HG03159 (cell line): ENCODE data around the gene B3GNT2.
"Not testable (repeated sequence)": the region's sequence is repeated elsewhere in the genome, so short reads cannot be mapped to it uniquely, and the experiment has no call there.

Experiments used
- ATAC-seq: cut with Tn5 transposase; IDR thresholded peaks from one replicate; pipeline ENCODE4 v1.9.1; 2021; ENCODE audit warnings: mild to moderate bottlenecking, moderate library complexity; ENCODE audit not compliant: unreplicated experiment

Gene B3GNT2

DNA sequence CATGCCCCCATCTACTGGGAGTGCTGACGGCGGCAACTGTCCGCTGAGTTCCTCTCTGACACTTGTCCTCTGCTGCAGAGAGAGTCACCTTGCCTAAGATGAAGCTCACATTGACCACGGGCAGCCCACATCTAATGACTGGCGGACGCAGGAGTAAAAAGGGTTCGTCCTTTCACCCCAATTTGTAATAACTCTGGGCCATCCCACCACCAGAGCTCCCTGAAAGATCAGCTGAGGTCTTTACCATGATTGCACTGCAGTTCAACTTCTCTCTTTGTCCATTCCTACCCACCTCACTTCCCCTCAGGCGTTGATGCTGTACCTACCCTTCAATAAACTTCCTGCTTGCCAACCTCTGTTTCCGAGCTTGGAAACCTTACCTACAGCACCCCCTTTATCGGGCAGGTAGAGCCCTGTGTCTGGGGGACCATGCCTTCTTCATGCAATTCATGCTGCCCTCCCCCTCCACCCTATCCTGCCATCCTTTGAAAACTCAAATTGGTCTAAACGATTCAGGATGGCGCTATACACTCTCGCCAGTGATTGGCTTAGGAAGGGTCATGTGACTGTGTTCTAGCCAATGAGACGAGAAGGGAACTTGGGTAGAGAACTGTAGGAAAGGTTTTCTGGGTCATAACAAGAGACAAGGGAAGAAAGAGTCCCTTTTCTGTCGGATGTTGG, 10.3 kb upstream of the B3GNT2 start:
- no peak for ATAC-seq

DNA sequence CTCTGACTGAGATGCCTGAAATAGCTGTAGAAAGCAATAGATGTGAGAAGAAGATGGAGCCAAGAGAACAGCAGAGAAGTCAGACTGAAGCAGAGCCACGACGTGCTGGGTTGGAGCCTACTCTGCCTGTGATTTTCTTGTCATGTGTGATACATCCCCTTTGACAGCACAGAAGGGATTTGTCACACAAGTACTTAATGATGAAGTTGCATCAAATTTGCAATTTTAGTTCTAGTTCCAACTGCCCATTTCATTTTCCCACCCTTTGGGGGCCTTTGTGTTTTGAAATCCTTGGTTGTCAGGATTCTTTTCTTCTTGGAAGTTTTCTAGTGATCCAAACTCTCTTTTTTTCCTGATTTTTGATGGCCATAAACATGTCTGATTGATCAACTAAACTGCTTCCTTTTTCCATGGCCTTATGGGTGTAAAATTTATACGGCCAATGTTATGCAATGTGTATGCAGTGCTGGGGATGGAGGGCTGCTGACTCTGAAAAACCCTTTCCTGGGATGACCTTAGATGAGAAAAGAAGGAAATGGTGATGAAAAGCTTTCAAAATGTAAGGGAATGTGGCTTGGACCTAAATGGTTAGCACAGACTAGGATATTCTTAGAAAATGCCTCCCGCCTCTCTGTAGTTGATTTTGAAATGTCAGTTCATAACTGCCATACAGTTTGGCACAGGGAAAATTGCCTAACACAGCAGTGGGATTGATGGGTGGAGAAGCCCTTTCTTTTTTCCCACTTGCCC, 9.6 kb upstream of the B3GNT2 start:
- ATAC-seq = no peak

DNA sequence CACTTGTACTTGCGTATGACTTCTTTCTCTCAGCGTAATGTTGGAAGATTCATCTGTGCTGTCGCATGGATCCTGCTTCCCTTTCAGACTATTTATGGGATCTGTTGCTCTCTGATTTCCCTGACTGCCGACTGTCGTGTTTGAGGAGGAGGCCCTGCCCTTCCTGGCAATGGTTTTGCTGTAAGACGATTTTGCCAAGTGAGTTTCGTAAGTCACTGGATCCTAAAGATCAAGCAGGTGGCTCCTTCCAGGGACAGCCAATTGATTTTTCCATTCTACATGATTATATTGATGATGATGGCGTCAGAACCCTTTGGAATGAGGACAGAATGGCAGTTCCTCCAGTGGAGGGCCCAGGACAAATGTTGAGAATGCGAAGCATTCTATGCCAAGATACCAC, 8.7 kb upstream of the B3GNT2 start:
- no peak for ATAC-seq

DNA sequence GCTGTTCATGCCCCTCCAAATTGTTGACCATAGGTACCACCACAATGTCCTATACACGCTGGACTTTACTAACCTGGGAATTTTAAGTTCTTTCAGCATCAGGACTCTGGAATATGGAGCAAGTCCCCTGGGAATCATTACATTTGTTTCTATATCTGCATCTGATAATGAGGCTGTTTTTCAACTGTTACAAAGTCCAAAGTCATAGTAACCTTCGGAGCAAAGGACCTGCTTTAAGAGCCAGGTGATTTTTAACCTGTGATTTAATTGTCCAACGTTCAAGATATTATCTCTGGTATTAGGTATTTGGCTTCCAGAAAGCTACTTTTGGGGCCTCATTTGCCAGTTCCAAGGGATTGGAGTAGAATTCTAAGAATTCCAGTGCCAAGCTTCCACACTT, 7.5 kb upstream of the B3GNT2 start:
- ATAC-seq = no peak

DNA sequence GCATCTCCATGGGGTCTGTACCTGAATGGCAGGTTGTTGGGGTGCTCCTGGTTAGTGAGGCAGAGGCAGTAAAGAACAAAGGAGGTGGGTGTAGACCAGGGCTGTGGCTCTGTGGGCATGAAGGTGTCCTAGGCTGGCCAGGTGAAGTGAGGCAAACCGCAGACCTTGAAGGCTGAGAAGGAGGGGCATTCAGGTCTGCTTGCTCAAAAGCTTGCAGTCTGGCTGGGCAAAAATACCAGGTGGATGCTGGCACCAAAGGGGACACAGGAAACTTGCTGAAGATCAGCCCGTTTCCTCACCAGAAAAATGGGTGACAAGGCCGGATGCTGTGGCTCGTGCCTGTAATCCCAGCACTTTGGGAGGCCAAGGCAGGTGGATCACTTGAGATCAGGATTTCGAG, 6.7 kb upstream of the B3GNT2 start:
- no peak for ATAC-seq

DNA sequence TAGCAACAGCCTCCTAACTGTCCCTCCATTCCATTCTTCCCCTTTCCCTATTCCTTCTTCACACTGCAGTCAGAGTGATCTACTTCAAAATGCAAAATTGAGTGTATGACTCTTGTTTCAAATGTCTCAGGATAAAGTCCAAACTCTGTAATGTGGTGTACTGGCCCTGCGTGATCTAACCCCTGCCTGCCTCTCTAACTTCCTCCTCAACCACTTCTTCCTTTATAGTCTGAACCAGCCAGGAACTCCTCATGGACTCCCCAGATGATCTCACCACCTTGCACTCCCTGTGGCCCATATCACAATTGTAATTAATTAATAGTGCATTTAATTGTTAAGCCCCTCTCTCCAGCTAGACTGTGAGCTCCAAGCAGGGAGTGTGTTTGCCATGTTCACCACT, 3.1 kb upstream of the B3GNT2 start:
- ATAC-seq = no peak

DNA sequence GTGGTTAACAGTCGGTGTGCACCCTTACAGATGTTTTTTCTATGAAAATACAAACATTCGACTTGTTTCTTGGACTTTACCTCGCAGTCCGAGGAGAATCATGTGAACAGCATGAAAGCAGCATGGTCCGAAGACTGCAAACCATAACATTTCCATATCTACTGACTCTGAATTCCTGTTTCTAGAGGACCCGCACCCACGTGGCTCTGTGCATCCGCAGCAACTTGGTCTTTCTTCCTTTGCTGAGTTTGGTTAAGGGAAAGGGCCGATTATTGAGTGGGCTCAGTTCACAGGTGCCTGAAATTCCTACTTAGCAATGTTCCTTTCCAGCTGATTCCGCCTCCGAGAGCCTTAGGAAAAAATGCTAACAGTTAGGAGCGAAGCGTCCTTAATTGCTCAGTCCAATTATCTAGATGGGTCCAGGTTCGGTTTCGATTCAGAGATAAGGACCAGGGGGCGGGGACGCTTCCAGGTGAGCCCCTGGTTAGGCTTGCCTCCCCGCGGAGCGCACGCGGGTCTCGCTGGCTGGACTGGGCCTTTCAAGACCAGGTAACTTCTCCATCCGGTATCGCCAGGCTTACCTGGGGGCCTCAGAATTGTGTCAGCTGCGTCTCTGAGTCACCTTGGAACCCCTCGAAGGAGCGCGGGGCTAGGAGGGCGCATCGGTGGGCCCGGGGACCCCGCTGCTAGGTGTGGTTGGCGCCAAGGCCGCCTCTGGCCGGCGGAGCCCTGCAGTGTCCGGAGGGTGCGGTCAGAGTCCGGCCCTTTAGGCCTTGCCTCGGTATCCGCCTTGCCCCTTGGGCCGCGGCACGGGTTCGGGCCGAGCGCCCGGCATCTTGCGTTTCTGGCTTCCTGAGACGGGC, 1.1 kb upstream of the B3GNT2 start:
- ATAC-seq = no peak

DNA sequence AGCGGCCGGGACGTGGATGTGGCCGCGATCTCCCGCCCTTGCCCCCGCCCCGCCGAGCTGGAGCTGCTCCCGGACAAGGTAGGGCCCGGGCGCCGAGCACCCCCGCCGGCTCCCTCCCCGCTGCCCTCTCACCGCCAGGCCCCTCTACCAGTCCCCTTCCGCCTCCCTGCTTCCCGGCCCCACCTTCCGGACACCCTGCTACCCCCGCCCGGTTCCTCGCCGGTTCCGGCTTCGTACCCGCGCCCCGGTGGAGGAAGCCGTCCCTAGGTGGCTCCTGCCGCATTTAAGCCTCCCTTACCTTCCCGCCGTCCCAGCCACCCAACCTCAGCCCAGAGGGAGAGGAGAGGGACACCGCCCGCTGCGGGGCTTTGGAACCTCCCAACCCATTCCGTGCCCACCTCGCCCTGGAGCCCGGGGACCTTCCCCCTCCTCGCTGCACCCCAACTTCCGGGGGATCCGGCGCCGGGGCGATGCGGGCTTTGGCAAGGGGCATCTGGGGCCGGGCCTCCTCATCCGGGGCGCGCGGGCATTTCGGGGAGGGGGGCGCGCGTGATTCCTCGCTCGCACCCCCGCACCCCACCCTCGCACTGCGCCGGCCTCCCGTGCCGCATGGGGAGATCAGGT, 475 bp downstream of the B3GNT2 start:
- peak; percentile 16 for ATAC-seq

DNA sequence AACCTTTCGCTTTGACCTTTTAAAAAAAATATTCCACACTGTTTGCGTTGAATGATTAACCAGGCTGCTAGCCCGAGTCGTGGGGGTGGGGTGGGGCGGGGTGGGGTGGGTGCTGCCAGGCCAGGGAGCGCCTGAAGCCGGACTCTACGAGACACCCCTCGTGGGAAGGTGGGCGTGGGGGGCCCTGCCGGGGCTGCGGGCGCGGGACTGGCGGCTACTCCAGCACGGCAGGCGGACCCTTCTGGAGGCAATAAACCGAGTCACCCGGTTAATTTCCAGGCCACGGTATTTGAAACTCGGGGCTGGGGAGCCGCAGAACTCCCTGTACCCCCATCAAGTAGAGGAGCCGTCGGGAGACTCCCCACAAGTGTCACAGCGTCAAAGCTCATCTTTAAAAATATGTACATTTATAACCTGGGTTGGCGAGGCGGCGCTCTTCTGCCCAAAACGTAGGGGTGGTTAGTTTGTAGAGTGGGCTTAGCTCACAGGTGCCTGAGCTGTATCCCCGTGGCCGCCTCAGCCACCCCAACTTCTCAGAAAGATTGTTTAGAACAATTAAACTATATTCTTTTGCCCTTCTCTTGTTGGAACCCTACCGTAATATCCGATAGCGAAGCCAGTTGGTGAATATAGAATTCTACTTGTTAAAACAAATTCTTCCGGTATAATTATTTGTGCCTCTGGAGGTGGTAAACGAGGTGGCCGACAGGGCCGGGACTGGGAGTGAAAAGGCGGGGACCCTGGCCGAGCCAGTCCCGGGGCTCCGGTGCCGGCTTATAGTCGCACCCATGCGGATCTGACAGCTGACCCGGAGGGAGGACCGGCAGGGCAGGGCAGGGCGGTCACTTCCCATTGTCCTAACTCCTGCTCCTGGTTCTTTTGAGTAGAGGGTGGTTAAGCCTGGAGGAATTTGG, 1.4 kb downstream of the B3GNT2 start:
- ATAC-seq = no peak

DNA sequence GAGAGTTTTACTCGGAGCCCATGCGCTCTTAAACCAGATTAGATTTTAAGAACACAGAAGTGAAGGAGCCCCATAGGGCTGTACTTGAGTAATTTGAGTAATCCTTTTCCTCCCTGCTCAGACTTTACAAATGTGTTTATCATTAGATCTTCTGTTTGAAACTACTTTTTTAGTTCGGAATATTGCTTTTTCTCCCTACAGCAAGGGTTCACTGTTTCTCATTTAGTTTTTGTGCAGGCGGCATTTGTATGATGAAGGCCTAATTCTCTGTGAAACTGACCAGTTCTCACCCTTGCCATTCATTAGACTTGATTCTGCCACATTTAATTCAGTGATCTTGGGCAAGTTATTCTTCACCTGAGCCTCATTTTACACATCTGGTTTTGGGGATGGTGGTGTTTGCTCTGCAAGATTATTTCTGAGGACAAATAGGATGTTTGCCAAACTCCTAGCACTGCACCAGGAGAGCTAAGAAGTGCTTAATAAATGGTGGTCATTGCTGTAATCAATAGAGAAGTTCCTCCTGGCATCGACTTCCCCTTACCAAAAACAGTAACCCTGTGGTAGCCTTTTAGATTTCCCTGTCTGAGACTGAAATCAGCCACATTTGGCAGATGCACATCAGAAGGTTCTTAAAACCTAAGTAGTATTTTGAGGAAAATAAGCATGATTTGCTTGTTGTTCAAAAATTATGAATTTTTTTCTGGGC, 2.2 kb downstream of the B3GNT2 start:
- ATAC-seq = no peak

DNA sequence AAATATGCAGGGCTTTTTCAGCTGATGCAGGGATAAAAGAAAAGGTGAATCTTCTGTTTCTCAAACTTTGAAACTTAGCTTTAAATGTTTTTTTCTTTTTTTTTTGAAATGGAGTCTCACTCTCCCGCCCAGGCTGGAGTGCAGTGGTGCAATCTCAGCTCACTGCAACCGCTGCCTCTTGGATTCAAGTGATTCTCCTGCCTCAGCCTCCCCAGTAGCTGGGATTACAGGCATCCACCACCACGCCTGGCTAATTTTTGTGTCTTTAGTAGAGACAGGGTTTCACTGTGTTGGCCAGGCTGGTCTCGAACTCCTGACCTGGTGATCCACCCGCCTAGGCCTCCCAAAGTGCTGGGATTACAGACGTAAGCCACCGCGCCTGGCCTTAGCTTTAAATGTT, 2.9 kb downstream of the B3GNT2 start:
- ATAC-seq = not testable (repeated sequence)

DNA sequence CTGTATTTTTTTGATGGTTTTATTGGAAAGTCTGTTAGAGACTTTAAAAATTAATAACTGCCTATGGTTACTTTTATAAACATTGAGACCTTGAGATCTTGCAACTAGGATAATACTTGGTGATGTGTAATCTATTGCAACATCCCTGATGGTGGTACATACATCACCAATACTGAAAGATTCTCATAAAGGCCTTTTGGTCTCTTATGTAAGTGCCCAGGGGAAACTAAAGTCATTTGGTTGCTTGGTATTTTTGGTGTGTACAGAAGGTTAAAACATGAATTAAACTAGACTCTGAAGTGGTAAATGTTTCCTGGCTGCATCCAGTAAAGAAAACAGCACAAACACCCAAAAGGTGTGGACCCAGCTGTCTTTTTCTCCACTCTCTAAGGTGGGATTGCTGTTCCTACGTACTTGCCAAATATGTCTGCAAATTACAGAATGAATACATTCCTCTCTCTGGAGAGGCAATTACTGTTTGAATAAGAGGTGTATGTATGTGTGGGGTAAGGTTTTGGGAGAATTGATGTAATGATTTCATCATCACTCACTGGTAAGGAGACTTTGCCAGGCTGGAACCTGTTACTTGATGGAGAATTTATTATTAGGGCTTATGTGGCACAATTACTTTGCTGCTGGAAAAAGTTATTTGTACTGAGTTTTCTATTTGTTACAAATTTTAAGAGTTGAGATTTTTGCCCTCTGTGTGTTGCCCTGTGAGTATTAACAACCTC, 3.6 kb downstream of the B3GNT2 start:
- ATAC-seq = no peak

DNA sequence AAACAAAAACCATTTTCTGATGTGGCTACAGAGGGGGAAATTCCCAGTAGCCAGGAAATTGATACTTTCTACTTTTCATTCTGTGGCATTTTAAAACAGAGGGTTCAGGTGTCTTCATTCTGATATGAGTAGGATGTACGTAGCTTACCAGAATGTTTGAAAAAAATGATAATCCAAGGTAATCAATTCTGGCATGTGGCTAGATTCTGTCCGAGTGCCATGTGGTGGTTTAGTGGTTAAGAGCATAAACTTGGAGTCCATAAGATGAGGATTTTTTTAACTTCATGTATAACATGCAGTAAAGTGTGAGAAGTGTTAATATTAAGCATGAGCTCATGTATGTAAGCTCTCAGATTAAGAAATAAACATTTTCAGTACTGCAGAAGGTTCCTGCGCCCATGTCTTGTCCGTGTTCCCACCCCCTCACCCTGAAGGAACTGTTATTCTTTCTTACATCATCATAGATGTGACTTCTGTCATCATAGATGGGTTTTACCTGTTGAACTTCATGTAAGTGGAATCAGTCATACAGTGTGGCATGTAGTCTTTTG, 4.5 kb downstream of the B3GNT2 start:
- ATAC-seq = no peak

DNA sequence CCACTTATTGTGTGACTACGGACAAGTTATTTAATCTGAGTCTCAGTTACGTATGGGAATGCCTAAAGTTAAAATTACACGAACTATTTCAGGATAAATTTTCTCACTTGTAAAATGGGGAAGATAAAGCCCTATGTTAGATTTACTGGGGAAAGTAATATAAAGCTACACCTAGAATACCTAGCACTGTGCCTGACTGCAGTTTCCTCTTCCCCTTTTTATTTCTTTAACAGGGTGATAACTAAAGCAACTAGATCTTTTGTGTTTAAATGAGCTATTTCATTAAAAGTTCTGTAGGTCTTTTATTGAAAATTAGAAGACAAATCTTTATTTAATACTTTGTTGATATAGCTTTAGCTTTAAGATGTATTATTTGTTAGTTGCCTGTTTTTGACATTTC, 5.0 kb downstream of the B3GNT2 start:
- no peak for ATAC-seq

DNA sequence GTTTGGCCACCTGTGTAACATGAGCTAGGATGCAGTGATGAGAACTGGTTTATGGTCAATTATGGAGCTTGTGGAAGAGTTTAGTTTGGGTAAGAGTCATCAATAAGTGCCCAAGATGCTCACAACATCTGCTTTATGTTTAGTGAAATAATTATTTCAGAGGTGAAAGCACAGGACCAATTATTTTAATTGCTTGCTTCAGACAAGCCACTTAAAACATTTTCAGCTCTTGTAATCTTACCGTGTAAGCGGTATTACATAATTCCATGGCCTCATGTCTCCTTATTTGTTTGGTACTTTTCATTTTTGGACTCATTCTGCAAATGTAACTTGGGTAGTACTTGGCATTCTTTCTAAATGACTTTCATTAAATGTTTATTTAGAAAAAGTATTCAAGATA, 5.4 kb downstream of the B3GNT2 start:
- no peak for ATAC-seq

DNA sequence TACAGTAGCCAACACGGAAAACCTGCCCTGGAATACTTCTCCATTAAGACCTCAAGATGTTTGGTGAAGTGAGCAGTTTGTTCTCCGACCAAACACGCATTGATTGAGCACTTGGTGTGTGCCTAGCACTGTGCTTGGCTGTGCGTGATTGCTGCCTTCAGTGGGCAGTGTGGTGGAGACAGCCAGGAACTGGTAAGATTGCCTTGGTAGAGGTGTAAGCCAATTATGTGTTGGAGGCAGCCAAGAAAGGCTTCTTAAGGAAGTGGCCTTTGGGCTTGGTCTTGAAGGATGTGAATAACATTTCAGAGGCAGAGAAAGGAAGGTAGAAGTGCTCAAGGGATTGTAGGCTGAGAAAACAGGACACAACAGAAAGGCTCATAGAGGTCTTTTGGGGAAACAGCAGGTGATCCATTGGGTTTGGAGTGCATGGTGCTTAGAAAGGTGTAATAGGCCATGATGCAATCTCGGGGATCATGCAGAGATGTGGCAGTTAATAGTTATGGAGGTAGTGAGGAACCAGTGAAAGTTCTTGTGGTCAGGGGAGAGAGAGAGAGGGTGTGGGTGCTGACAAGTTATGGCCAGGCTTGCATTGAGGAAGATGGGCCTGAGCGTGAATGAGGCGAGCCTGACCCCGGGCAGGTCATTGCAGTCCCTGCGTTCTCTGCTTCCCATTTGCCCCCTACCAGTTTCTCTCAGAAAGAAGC, 6.3 kb downstream of the B3GNT2 start:
- ATAC-seq = no peak

DNA sequence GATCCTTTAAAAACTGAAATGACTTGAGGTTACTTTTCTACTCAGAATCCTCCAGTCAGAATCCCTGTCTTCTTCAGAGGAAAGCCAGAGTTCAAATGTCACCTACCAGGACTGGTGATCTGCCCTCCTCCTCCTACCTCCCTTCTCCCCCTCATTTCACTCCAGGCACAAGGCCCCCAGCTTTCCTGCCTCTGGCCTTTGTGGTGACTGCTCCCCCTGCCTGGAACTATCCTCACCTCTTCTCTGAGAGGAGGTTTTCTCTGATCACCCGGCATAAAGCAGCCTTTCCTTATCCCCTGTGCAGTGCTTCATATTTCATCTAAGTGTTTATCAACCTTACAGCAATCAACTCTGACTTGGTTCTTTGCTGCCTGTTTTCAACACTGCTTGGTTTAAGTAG, 6.8 kb downstream of the B3GNT2 start:
- no peak for ATAC-seq

DNA sequence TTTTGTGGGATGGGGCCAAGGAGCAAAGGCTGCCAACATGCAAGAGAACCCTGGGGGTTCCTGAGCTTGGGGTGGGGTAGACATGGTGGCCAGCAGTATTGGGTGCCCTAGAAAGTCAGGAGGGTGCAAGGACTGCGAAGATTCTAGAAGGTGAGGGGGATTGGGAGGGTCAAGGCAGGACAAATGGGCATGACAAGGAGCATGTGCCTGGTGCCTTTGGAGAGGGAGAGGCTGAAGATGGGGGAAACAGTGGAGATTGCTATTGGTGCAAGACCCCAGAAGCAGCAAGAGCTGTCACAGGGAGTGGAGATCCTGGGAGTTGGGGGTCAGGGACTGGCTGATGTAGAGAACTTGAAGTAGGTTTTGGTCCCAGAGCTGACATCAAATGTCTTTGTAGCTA, 7.5 kb downstream of the B3GNT2 start:
- ATAC-seq = no peak
